AG10803 (cell line): ENCODE measurements around the gene SV2C.
"Not testable (repeated sequence)": the region's sequence is repeated elsewhere in the genome, so short reads cannot be mapped to it uniquely, and the experiment has no call there.

ENCODE experiments used
- DNase-seq: peaks from one replicate; pipeline ENCODE4 v3.0.0; 2010; ENCODE audit warnings: low read depth
- H3K4me3 ChIP-seq: 2 replicates; pipeline ENCODE4 v1.5.1; 2011; ENCODE audit warnings: mild to moderate bottlenecking, low read length, control low read depth
- TF ChIP-seq, protein P1 (sequence below): conservative IDR thresholded peaks from 2 replicates; pipeline ENCODE4 v1.5.1; 2011; ENCODE audit warnings: mild to moderate bottlenecking, low read length, control low read depth, inconsistent platforms

The SV2C gene

GRCh38 chr5:76368941-76369340 lies 285.8 kb downstream of the SV2C start:
- TF ChIP-seq, protein P1, sequence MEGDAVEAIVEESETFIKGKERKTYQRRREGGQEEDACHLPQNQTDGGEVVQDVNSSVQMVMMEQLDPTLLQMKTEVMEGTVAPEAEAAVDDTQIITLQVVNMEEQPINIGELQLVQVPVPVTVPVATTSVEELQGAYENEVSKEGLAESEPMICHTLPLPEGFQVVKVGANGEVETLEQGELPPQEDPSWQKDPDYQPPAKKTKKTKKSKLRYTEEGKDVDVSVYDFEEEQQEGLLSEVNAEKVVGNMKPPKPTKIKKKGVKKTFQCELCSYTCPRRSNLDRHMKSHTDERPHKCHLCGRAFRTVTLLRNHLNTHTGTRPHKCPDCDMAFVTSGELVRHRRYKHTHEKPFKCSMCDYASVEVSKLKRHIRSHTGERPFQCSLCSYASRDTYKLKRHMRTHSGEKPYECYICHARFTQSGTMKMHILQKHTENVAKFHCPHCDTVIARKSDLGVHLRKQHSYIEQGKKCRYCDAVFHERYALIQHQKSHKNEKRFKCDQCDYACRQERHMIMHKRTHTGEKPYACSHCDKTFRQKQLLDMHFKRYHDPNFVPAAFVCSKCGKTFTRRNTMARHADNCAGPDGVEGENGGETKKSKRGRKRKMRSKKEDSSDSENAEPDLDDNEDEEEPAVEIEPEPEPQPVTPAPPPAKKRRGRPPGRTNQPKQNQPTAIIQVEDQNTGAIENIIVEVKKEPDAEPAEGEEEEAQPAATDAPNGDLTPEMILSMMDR, result no peak
- no peak for DNase-seq
- H3K4me3 ChIP-seq, result no peak overlapping the region

- not testable (repeated sequence) for DNase-seq, H3K4me3 ChIP-seq
Measured at GRCh38 chr5:76369668-76370067, 286.5 kb downstream of the SV2C start.

DNA sequence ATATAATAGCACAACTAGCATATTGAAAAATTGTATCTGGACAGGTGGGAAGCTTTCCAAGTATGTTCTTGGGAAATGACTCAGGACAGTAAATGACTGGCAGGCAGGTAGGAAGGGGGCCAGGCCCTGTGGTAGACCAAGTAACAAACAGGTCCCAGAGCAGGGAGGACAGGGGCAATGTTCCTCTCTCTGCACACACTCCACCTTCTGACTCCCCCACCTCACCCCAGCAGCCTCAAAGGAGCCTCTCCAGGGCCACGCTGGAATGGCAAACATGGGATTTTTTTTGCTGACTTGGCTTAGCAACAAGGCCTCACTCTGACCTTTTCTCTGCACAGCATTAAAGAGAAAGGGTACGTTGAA lies 288.8 kb downstream of the SV2C start:
- TF ChIP-seq, protein P1, result no peak
- DNase-seq, result no peak
- H3K4me3 ChIP-seq, result no peak overlapping the region

DNA sequence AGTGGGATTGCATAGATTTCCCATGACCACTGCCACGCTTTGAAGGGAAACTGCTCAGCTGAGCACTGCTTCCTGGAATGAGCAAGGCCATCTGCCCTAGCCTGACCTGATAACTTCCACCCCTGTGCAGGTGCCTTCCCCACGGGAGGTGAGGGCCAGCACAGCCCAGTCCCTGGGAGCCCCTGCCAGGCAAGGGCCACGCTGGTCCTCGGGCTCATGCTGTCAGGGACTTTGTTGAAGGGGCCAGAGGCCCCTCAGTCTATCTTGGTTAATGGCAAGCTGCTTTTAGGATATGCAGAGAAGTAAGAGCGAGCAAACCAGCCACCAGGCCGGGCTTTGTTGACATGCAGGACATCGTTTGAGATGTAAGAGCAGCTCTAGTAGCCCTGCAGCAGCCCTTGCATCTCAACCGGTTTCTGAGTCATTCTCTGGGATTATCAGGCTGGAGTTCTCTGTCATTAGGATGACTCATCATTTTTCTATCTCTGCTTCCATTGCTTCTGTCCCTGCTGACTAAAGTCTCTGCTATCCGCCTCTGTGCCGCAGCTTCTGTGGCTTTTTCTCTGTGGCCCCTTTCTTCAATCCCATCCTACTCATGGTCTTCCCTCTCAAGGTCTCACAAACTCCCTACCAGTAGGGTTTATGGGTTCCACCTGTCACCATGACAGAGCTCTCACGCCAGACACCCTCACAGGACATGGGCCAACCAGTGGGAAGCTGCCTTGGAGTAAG lies 289.3 kb downstream of the SV2C start:
- TF ChIP-seq, protein P1, result no peak
- DNase-seq, result peak; percentile 83
- H3K4me3 ChIP-seq, result no peak overlapping the region

GRCh38 chr5:76376148-76376865 lies 293.1 kb downstream of the SV2C start:
- DNase-seq, result peak; percentile 34
- TF ChIP-seq, protein P1, result no peak
- no peak overlapping the region for H3K4me3 ChIP-seq

GRCh38 chr5:76376866-76377230 lies 293.7 kb downstream of the SV2C start:
- TF ChIP-seq, protein P1, result no peak
- H3K4me3 ChIP-seq, result no peak overlapping the region
- no peak for DNase-seq

DNA sequence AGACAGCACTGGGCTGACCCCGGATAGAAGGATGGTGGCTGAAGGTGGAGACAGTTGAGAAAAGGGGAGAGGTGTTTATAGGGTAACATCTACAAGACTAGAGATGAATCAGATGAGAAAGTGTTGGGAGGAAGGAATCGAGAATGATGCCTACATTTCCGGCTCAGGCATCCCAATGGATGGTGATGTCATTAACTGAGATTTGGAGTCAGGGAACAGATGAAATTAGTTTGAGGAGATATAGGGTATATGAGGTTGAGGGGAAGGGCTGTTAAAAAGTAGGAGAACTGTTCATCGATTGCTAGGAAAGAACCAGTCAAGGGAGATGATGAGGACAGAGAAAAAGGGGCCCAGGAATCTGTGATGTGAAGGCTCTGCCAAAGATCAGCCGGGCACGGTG lies 295.2 kb downstream of the SV2C start:
- H3K4me3 ChIP-seq, result no peak overlapping the region
- no peak for DNase-seq
- TF ChIP-seq, protein P1, result no peak
